GM12874 (cell line): ENCODE data around the gene NSUN6.

Experiments used
- CTCF ChIP-seq: IDR thresholded peaks from 2 replicates; pipeline ENCODE4 v1.5.1; 2011; ENCODE audit warnings: low read depth, mild to moderate bottlenecking, control low read depth, low read length, moderate library complexity; ENCODE audit not compliant: insufficient read depth

The NSUN6 gene

DNA sequence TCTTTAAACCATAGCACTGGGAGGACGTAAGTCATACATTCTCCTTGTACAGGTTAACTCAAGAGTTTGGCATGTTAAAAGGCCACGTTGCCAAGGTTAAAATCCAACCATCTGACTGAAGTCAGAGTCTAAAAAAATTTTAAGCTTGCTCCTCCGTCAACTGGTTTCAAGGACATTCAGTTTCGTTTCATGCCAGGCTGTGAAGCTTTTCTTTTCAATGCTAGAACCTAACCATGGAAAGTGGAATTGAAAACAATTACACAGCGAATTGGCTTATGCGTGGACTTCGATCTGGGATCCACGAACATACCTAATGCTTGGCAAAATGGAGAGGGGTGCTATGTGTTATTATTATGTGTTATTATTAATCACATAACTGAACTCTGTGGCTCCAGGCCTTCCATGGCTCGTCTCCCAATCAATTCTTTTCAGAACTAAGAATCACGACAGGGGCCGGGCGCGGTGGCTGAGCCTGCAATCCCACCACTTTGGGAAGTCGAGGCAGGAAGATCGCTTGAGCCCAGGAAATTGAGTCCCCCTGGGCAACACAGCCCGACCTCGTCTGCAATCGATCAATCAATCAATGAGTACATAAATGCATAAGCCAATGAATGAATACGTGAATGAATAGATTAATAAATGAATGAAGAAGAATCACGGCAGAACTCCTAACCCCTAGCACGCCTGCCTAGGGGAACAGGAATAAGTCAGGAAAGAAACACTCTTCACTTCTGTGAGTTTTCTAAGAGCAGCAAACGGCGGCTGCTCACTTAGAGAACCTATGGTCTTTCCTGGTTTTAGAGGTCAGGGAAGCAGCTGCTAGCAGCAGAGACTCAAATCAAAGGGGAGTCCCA is 7.1 kb upstream of the NSUN6 start:
- TF ChIP-seq CTCF: no peak

- TF ChIP-seq CTCF: no peak
Measured at GRCh38 chr10:18656724-18657123, 5.3 kb upstream of the NSUN6 start.

DNA sequence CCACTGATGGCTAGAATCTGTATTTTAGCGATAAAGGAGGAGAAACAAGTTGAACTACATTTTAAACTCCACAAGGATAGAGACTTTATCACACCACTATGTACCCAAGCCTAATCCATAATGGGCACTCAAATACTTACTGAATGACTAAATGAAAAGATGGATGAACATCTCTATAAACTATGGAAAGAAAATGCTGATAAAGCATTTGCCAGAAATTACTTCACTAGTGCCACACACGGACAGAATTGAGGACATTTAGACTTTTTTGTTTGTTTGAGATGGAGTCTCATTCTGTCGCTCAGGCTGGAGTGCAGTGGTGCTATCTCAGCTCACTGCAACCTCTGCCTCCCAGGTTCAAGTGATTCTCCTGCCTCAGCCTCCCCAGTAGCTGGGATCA is 1.7 kb upstream of the NSUN6 start:
- TF ChIP-seq CTCF: no peak

GRCh38 chr10:18650404-18650997 is 886 bp downstream of the NSUN6 start:
- TF ChIP-seq CTCF: no peak

DNA sequence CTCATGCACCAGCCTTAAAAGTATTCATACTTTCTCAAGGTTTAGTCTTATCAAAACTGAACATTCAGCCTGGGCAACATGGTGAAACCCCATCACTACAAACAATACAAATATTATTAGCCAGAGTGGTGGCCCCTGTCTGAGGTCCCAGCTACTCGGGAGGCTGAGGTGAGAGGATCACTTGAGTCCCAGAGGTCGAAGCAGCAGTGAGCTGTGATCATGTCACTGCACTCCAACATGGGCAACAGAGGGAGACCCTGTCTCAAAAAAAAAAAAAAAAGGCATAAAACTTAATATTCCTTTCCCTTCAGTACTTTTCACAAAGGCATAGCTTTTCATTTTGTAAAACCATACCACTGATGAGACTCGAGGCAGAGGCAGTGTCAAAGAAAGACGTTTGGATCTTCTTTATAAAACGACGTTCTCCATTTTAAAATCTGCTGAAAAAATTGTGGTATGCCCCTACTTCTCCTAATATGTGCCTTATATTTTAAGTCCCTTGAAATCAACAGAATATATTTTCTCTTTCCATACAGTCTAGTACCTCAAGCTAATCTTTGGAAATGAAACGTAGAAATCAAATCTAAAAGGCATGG is 1.9 kb downstream of the NSUN6 start:
- TF ChIP-seq CTCF: no peak

DNA sequence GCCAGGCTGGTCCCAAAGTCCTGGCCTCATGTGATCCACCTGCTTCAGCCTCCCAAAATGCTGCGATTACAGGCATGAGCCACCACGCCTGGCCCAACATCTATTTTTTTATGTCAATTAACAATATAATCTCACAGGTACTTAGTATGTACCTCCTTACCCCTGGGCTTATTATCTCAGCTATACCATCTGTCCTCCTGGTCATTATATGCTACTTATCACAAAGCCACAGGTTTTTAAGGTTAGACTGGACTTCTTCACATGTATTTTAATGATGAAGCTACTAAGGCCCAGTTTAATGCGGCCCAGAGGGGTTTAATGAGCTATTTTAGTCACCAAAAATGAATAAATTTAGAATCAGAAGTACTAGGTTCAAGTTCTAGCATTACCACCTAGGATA is 3.4 kb downstream of the NSUN6 start:
- TF ChIP-seq CTCF: no peak

GRCh38 chr10:18647151-18647550 is 4.2 kb downstream of the NSUN6 start:
- TF ChIP-seq CTCF: no peak
